HG02678 (cell line): ENCODE results near the gene HEXB.
"Not testable (repeated sequence)": the region's sequence is repeated elsewhere in the genome, so short reads cannot be mapped to it uniquely, and the experiment has no call there.

Experiments used
- ATAC-seq: cut with Tn5 transposase; IDR thresholded peaks from one replicate; pipeline ENCODE4 v1.9.1; 2021; ENCODE audit warnings: mild to moderate bottlenecking, moderate library complexity; ENCODE audit not compliant: unreplicated experiment

HEXB gene

GRCh38 chr5:74725331-74725730, 40.3 kb downstream of the HEXB start:
- no peak for ATAC-seq

GRCh38 chr5:74736759-74737158, 51.7 kb downstream of the HEXB start:
- ATAC-seq, result no peak

GRCh38 chr5:74738406-74738805, 53.4 kb downstream of the HEXB start:
- no peak for ATAC-seq

DNA sequence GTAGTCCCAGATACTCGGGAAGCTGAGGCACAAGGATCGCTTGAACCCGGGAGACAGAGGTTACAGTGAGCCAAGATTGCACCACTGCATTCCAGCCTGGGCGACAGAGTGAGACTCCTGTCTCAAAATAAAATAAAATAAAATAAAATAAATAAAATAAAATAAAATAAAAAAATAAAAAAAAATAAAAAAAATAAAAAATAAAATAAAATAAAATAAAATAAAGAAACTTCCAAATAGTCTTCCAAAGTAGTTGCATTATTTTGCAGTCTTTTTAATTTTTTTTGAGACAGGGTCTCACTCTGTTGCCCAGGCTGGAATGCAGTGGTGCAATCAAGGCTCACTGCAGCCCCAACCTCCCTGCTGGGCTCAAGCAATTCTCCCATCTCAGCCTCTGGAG, 63.7 kb downstream of the HEXB start:
- ATAC-seq, result not testable (repeated sequence)

- no peak for ATAC-seq
These were observed 76.2 kb downstream of the HEXB start for GRCh38 chr5:74761241-74761640.

DNA sequence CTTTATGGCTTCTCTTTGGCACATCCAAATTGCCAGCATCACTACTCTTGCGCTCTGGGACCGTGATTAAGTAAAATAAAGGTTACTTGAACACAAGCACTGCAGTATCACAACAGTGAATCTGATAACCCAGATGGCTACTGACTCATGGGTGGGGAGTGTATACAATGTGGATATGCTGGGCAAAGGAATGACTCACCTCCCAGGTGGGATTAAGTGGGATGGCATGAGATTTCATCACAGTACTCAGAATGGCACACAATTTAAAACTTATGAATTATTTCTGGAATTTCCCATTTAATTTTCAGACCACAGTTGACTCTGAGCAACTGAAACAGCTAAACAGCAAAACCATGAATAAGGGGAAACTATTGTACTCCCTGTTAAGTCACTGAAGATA, 77.6 kb downstream of the HEXB start:
- ATAC-seq, result no peak

DNA sequence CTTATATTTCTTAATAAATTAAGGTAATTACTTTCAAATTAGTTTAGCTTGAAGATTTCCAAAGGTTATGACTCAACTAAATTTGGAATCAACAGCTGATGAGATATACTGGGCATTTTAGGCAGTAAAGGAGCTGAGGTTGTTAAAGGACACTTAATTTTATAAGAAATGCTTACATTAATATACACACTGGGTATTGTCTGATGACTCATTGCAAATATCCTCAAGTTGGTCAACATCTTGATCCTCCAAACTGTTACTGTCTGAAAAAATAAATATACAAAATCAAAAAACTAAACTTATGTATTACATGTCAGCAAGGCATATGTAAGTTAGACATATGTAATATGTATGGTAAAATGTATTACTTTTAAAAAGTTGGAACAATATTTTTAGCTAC, 78.5 kb downstream of the HEXB start:
- ATAC-seq, result no peak

DNA sequence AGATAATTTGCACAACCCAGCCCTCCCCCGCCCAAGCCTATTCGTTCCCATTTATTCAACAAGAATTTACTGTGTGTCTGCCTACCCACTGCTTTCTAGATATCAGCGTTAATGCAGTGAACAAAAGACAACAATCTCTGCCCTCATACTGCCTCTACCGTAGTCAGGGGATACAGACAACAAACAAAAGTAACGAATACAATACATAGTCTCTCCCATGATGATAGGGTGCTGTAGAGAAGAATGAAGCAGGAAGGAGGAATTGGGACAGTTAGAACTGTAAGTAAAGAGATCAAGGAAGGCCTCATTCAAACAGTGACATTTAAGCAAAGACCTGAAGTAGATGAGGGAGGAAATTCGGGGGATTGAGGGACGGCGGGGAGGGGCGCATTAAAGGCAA, 80.2 kb downstream of the HEXB start:
- no peak for ATAC-seq

- ATAC-seq, result no peak
These were observed 80.9 kb downstream of the HEXB start for GRCh38 chr5:74765929-74766328.

GRCh38 chr5:74766418-74766848, 81.4 kb downstream of the HEXB start:
- peak; percentile 35 for ATAC-seq

DNA sequence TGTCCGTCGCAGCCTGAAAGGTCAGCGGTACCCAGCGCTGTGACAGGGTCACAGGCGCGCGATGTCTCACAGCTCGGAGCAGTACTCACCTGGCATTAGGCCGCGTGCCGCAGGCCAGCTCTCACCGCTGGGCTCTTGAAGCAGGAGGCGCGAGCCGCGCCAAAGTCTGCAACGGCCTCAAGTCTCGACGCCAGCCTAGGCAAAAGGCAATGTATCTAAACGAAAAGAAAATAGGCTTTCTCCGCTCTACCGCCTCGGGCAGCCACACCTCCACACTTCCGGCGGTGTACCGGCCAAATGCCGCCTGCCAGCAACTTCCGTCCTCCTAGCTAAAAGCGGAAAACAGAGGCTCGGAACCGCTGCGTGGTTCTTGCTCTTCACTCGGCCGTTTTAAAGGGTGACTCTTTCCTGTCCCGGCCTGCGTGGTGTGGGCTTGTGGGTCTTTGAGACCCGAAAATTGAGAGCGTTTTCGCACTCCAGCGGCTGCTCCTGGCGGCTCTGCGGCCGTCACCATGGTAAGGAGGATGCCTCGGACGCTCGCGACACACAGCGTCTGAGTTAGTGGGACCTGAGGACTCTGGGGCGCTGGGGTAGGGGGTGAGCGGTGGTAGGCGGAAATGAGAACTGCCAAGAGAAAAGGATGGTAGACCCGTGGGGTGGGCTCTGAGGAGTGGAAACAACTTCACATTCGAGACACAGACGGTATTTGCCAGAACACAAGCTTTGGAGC, 82.0 kb downstream of the HEXB start, which contains the start of the genes GFM2 and NSA2:
Gene GFM2, minus strand, starts transcription at position 269 of the 730 bp plus-strand sequence. CDS start 3,375 bp downstream, outside the sequence.
Gene NSA2, plus strand, starts transcription at position 401 of the 730 bp plus-strand sequence. Its CDS starts 112 bp downstream, at position 513.
- ATAC-seq, result peak; percentile 89

DNA sequence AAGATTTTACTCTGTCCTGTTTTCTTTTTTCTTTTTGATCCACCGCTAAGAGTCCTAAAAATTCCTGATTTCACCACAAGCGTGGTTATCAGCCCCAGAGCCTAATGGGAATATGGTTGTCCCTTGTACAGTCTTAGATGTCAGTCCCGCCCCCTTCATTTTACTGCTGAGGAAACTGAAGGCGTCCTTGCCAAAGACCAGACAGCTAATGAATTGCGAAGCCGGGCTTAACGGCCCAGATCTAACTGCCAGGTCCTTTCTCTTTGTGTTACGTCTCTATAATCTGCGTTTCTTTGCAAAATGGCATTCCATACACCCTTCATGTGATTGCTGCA, 82.5 kb downstream of the HEXB start:
- peak; percentile 31 for ATAC-seq
